ENCODE measurements around the gene CLIP1. TPM values are rescaled to one million over a fixed set of nuclear protein-coding genes. Genes with fewer than 3 reads are reported as not detected.
A peak's percentile ranks its signal among the peaks of the same experiment; 100 is the strongest.
"Not testable (repeated sequence)": the region's sequence is repeated elsewhere in the genome, so short reads cannot be mapped to it uniquely, and the experiment has no call there.

CLIP1 gene
- polyA plus RNA-seq, 1 donor, result 50.4 TPM

DNA sequence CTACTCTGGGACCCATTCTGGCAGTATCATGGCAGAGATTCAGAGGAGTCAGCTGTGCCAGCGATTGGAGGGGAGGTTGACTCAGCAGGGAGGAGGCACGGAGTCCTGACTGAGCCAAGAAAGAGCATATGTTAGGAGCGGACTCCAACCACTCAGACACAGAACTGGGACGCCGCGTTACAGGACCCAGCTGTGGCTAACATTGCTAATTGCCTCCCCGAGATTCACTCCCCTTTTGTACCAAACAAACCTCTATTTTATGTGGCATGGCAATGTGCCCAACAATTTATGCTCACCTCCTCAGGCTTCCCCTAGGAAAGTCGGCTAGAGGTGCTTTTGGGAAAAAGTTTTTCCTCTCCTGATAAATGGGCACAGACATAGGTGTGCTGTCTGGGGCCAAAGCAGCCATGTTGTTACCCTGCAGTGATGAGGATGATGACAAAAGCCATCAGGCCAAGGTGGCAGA is 15.2 kb upstream of the CLIP1 start:
- no peak for DNase-seq

DNA sequence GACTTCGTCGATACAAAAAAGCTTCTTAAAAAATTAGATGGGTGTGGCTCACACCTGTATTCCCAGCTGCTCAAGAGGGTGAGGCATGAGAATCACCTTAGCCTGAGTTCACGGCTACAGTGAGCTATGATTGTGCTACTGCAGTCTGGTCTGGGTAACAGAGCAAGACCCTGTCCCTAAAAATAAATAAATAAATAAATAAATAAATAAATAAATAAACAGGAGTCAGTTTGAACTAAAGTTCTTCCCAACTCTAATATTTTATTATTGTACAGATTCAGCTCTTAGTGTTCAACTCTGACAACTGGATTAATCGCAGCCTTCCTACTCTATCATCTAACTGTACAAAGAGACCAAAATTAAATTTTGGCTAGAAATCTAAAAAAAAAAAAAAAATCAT is 12.7 kb upstream of the CLIP1 start:
- no peak for DNase-seq

DNA sequence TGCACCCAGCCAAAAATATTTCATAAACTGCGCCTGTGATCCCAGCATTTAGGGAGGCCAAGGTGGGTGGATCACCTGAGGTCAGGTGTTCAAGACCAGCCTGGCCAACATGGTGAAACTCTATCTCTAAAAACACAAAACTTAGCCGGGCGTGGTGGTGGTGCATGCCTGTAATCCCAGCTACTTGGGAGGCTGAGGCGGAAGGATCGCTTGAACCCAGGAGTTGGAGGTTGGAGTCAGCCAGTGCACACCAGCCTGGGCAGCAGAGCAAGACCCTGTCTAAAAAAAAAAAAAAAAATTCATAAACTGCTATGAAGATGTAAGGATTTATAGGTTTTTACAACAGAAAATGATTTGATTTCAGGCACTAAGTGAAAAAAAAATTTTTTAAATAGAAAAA is 6.6 kb upstream of the CLIP1 start:
- DNase-seq, result not testable (repeated sequence)

DNA sequence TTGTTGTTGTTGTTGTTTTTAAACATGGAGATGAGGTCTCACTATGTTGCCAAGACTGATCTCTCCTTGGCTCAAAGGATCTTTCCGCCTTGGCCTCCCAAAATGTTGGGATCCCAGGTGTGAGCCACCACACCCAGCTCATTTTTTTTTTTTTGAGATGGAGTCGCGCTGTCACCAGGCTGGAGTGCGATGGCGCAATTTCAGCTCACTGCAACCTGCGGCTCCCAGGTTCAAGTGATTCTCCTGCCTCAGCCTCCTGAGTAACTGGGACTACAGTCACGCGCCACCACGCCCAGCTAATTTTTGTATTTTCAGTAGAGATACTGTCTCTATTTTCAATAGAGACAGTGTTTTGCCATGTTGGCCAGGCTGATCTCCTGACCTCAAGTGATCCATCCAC is 4.9 kb upstream of the CLIP1 start:
- DNase-seq, result no peak

DNA sequence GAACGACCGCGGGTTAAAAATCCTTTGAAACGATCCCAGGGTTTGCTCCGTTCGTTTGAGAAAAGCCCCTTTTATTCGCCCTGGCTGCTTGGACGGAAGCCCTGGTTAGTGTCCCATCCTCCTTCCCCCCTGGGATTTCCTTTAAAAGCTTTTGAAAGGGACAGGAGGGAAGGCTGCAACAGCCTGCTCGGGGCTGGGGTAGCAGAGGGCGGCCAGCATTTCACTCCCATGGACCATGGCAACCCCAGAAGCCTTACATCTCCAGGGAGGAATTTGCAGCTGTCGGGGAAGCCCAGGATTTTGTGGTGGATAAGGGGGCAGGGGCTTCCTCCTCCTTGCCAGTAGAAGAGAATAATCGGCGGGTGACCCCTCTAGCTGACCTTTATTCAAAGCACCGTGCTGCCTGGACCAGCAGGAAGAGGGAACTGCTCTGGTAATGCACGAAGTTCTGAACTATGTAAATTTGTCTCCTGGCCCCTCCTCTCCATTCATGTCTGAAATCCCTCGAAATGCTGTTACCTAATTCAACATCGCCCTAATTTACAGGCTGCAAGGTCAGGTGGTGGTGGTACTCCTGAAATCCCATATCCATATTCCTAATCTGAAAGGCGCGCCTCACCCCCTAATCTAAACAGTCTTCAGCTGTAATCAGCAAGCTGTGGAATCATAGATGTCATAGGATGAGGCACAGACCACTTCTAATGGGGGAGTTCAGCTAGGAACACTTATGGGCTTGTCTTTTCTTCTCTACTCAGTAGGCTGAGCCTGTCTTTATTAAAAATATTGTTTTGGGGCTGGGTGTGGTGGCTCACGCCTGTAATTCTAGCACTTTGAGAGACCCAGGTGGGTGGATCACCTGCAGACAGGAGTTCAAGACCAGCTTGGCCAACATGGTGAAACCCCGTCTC is 1.0 kb upstream of the CLIP1 start:
- DNase-seq, result peak; percentile 28

DNA sequence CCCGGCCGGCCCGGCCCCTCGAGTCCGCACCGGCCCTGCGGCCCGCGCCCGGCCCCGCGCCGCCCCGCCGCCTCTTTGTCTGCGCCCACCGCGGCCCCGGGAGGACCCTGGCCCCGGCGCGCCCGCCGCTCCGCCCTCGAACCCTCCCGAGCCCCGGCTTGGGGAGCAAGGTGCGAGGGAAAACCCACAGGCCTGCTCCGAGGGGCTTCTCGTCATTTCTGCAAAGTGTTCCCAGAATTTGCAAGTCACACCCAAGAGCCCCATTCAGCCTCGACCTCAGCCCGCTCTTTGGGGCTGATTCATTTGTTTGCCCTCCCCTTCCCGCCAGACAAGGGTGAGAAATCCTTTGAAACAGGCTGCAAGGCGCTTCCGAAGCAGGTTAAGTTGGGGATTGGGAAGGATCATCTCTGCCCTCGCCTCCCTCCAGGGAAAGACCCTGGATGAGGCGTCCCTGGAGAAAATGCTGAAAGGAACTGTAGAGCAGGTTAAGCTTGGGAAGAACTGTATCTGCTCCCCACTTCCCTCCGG is 325 bp upstream of the CLIP1 start:
- peak; percentile 26 for DNase-seq

DNA sequence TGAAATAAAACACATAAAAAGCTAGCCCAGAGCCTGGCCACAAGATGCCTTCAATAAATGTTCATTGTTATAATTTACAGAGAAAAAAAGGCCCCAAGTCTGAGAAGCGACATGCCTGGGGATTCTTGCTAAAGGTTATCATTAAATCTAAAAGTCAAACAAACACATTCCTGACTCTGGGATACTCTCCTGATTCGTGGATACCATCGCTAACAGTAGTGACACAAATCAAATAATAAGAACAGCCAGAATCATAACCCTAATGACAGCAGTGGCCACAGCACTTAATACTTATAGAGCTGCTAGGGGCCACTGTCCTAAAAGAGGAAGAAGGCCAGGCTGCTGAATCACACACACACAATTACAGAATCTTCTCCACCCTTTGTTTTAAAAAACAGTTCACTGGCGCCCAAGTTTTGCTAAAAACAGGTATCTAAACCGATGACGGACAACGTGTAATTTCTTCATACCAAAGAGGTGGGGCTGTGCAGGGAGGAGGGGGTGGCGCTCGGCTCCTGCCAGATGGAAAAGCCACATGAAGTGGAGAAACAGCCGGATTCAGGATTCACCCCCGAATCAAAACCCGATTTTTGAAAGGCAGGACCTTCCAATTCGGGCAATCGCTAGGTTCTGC is 1.2 kb downstream of the CLIP1 start:
- peak; percentile 46 for DNase-seq

DNA sequence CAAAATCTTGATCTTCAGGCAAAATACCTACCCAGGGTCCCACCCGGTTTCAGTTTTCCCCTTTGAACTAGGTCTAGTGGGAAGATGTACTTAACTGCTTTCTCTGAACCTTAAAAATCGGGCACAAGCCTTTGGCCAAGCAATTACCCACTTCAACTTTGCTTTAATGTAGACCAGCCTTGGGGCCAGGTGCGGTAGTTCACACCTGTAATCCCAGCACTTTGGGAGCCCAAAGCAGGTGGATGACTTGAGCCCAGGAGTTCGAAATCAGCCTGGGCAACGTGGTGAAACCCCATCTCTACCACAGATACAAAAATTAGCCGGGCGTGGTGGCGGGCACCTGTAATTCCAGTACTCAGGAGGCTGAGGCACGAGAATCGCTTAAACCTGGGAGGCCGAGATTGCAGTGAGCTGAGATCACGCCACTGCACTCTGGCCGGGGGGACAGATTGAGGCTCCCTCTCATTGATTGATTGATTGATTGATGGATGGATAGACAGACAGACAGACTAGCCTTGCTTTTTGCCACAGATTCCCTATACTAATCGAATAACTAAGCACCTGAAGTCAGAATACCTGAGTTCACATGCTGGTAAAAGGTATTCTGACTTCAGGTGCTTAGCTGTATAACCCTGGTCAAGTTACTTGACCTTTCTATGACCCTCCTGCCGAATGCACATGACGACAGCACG is 1.9 kb downstream of the CLIP1 start:
- DNase-seq, result no peak

DNA sequence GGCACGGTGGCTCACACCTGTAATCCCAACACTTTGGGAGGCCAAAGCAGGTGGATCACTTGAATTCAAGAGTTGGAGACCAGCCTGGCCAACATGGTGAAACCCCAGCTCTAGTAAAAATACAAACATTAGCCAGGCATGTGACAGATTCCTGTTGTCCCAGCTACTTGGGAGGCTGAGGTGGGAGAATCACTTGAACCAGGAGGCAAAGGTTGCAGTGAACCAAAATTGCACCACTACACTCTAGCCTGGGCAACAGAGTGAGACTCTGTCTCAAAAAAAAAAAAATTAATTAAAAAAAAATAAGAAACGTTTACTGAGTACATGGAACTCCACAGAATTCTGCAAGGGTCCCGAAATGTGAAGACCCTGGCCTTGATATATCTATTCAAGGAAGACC is 3.4 kb downstream of the CLIP1 start:
- not testable (repeated sequence) for DNase-seq

DNA sequence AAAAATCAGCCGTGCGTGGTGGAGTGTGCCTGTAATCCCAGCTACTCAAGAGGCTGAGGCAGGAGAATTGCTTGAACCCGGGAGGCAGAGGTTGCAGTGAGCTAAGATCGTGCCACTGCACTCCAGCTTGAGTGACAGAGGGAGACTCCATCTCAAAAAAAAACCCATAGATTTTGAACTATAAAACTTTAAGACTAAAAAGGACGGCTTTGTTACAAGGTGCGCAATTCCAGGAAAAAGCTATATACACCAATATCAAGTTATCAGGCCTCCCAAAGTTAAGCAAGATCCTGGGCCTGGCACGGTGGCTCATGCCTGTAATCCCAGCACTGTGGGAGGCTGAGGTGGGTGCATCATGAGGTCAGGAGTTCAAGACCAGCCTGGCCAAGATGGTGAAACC is 6.8 kb downstream of the CLIP1 start:
- DNase-seq, result not testable (repeated sequence)

DNA sequence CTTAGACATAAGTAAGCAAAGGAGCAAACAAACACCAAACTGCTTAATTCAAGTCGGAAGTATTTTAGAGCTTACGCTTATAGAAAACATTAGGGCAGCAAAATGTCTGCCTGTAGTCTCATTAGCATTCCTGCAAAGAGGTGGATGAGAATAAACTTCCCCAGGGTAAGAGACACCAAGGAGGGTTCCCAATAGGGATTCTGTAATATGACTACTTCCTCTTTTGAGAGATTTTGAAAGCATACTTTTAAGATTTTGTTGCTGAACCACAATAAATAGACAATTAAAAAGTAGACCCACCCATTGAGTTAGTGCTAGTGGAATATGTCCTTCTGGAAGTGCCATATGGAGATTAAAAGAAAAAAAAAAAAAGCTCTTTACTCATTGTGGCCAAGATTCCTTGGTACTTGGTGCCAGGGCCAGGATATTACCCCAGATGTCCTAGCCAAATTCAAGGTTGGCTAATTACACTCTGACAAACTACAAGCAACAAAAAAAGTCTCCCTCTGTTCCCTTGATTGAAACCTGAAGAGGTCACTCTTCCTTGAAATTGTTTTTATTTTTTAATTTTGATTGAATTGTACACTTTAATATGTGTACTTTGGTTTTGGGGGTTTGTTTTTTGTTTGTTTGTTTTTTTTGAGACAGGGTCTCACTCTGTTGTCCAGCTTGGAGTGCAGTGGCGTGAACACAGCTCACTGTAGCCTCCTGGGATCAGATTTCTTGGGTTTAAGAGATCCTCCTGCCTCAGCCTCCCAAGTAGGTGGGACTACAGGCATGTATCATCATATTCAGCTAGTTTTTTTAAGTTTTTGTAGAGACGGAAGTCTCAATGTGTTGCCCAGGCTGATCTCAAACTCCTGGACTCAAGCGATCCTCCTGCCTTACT is 8.7 kb downstream of the CLIP1 start:
- no peak for DNase-seq

DNA sequence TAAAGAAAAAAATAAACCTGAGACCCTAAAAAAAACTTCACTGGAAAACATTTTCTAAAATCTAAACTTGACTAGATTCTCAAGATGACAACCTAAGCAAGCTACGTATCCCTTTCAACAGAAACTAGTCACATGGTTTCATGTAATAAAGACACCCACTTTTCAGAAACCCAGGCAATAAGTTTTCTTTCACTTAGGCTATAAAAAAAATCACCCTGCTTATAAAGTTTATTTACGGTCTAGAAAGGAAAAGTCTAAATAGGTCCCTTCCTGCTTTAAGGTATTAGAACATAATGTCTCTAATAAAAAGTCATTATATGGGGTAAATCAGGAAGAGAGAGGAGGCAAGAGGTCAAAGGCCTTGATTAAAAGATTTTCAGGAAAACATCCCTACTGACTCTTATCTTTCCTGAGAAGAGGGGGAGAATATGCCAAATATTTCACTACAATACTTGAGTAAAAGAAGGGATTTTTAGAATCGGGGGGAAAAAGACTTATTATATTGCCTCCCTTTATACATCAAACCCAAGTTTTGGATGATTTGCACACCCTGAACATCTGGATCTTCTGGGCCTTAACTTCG is 9.5 kb downstream of the CLIP1 start:
- peak; percentile 13 for DNase-seq

DNA sequence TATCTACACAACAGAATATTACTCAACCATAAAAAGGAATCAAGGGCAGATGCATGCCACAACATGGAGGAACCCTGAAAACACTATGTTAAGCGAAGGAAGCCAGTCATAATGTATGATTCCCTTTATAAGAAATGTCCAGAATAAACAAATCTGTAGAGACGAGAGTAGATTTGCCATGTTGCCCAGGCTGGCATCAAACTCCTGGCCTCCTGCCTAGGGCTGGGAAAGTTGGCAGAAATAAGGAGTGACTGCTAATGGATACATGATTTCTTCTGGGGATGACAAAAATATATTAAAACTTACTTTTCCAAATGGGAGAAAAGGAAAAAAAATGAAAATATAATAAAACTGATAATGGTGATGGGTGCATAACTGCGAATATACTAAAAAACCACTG is 10.9 kb downstream of the CLIP1 start:
- no peak for DNase-seq

DNA sequence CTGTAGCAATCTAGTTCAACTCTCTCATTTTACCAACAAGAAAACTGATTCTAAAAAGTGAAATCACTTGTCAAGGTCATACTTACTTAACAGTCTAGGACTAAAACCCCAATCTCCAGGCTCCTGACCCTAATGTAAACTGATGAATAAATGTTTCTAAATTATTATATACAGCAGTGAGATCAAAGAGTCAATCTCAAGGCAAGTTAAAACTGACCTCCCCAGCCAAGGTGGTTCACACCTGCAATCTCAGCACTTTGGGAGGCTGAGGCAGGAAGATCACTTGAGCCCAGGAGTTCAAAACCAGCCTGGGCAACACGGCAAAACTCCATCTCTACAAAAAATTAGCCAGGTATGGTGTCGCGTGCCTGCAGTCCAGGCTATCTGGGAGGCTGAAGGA is 15.3 kb downstream of the CLIP1 start:
- no peak for DNase-seq

DNA sequence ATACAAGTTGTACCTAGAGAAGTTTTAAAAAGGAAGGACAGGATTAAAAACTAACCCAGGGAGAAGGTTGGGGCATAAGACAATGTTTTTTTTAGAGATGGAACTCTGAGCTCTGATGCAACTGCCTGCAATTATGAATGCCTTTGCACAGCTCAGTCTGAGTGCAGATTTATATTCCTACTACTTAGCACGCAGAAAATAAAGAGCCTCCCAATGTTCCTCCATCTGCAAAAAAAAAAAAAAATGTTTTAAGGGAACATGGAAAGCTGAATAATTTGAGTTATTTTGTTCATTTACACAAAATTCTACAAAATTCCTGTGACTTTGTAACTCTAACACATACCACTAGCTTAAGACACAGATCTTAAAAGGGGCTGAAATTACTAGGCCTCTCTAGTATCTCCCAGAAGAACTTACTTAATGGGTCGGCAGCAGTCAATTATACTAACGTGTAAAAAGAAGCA is 15.7 kb downstream of the CLIP1 start:
- DNase-seq, result no peak

DNA sequence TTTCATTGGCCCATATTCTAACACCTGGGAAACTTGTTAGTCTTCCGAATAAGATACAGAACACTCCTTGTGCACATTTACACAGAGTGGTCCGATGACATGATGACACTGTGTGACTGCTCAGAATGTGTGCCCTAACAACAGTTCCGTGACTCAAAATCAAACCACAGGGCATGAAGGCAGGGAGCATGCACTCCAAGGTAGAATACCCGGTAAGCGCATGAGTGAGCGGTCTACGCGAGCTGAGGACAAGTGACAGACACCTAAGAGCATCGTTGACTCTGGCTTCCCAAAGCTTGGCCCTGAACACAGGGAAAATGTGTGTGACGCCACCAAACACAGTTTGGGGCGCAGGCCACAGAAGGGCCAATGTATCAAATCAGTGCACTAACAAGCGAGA is 18.6 kb downstream of the CLIP1 start:
- no peak for DNase-seq

DNA sequence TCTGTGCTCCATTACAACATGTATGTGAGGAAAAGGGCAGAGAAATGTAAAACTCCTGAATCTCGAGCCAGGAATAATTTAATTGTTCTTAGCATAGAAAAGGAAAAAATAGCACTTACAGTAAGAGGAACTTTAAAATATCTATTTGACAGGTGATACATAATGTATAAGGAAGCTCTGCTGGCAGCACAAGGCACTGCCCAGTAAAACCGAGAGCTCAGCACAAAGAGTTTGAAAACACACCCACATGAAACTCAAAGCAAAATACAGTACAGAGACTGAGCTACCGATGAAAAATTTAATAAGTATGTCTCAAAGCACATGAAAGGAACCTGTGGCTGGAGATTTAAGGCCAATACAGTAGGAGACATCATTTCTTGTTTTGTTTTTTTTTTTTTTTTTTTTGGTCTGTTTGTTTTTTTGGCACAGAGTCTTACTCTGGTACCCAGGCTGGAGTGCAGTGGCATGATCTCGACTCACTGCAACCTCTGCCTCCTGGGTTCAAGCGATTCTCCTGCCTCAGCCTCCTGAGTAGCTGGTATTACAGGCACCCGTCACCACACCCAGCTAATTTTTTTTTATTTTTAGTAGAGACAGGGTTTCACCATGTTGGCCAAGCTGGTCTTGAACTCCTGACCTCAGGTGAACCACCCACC is 19.2 kb downstream of the CLIP1 start:
- DNase-seq, result no peak

DNA sequence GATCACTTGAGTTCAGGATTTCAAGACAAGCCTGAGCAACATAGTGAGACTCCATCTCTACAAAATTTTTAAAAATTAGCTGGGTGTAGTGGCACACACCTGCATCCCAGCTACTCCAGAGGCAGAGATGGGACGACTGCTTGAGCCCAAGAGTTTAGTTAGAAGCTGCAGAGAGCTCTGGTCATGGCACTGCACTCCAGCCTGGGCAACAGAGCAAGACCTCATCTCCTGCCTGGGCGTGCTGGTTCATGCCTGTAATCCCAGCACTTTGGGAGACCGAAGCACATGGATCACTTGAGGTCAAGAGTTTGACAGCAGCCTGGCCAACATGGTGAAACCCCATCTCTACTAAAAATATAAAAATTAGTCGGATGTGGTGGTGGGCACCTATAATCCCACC is 20.2 kb downstream of the CLIP1 start:
- no peak for DNase-seq

DNA sequence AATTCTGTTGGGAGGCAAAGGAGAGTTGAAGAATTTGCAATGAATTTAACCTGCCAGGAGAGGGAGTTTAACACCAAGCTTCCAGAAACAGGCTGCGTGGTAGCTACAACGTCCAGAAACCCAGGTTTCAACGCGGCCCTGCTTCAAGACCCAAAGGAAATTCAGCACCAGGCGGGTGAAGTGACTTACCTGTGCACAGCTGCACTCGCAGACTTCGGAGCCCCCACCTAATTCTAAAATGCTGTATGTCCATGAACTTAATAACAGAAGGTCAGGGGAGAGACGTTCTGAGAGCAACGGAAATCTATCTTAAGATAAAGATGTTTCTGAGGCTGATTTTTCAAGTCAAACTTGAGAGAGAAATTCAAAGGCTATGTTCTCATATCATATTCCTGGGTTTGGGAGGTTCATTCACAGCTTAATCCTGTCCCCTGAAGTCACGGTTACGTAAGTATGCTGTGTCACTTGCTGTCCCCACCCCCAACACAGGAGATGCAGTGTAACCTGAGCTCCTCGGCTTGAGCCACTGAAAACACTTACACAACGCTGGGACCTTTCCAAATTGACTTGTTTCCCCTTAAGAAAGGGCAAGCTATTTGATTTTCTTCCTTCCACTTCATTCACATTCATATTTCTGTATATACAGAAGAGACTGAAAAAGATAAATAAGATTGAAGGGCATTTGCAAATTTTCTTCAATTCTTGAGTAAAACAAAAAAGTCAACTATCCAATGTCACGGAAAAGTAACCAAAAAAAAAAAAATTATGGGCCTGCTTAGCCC is 22.7 kb downstream of the CLIP1 start:
- peak; percentile 82 for DNase-seq

DNA sequence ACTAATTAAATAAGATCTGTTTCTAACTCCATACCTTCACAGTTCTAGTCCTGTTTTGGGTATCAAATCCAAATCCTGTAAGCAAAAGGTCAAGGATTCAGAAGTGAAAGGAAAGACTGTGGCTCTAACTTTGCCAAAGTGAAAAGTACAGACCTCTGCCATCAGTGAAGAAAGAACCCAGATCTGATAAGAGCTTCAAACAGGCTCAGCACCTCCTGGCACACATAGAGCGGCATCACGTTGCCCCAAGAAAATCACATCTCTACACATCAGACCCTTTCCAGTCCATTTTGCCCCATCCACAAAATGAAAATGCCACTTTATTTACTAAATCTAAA is 23.2 kb downstream of the CLIP1 start:
- no peak for DNase-seq
